ENCODE results near the gene SNAP25.

SNAP25 gene

GRCh38 chr20:10185741-10186558, 32.7 kb upstream of the SNAP25 start:
- H3K36me3 Mint-ChIP-seq (ENCODE audit: insufficient read depth), result no peaks in the 10 kb centered on the region
- no peak overlapping the region for H3K27ac Mint-ChIP-seq (ENCODE audit: low read depth)
- ATAC-seq (replicated peaks; ENCODE audit: extremely low read depth, poor library complexity, severe bottlenecking) (no peak), DNase-seq (ENCODE audit: low spot score in 2 of 2) (no peak)
- H3K27me3 Mint-ChIP-seq, result no peaks in the 10 kb centered on the region
- H3K4me1 Mint-ChIP-seq, result no peaks in the 10 kb centered on the region
- no peak overlapping the region for H3K4me3 Mint-ChIP-seq
- peaks cover 11% of the 10 kb centered on the region for H3K9me3 Mint-ChIP-seq

GRCh38 chr20:10190456-10190855, 28.2 kb upstream of the SNAP25 start:
- ATAC-seq (replicated peaks; ENCODE audit: extremely low read depth, poor library complexity, severe bottlenecking) (no peak), DNase-seq (ENCODE audit: low spot score in 2 of 2) (no peak)
- H3K9me3 Mint-ChIP-seq, result peaks cover 13% of the 10 kb centered on the region
- H3K27me3 Mint-ChIP-seq, result peaks cover 20% of the 10 kb centered on the region
- no peak overlapping the region for H3K27ac Mint-ChIP-seq (ENCODE audit: low read depth)
- no peaks in the 10 kb centered on the region for H3K36me3 Mint-ChIP-seq (ENCODE audit: insufficient read depth)
- no peak overlapping the region for H3K4me3 Mint-ChIP-seq
- no peaks in the 10 kb centered on the region for H3K4me1 Mint-ChIP-seq

- no peaks in the 10 kb centered on the region for H3K36me3 Mint-ChIP-seq (ENCODE audit: insufficient read depth)
- peaks cover 6% of the 10 kb centered on the region for H3K9me3 Mint-ChIP-seq
- DNase-seq (ENCODE audit: low spot score in 2 of 2) (no peak), ATAC-seq (replicated peaks; ENCODE audit: extremely low read depth, poor library complexity, severe bottlenecking) (no peak)
- no peak overlapping the region for H3K27ac Mint-ChIP-seq (ENCODE audit: low read depth)
- no peak overlapping the region for H3K4me3 Mint-ChIP-seq
- no peaks in the 10 kb centered on the region for H3K4me1 Mint-ChIP-seq
- H3K27me3 Mint-ChIP-seq, result peaks cover 21% of the 10 kb centered on the region
Measured at GRCh38 chr20:10192171-10192570, 26.5 kb upstream of the SNAP25 start.

GRCh38 chr20:10194166-10194565, 24.5 kb upstream of the SNAP25 start:
- DNase-seq (ENCODE audit: low spot score in 2 of 2) (no peak), ATAC-seq (replicated peaks; ENCODE audit: extremely low read depth, poor library complexity, severe bottlenecking) (no peak)
- no peaks in the 10 kb centered on the region for H3K4me1 Mint-ChIP-seq
- no peaks in the 10 kb centered on the region for H3K36me3 Mint-ChIP-seq (ENCODE audit: insufficient read depth)
- peaks cover 6% of the 10 kb centered on the region for H3K9me3 Mint-ChIP-seq
- no peak overlapping the region for H3K4me3 Mint-ChIP-seq
- no peak overlapping the region for H3K27ac Mint-ChIP-seq (ENCODE audit: low read depth)
- H3K27me3 Mint-ChIP-seq, result peaks cover 21% of the 10 kb centered on the region

- peaks cover 2% of the 10 kb centered on the region for H3K36me3 Mint-ChIP-seq (ENCODE audit: insufficient read depth)
- DNase-seq (ENCODE audit: low spot score in 2 of 2) (no peak), ATAC-seq (replicated peaks; ENCODE audit: extremely low read depth, poor library complexity, severe bottlenecking) (no peak)
- H3K4me3 Mint-ChIP-seq, result no peak overlapping the region
- no peaks in the 10 kb centered on the region for H3K9me3 Mint-ChIP-seq
- H3K27ac Mint-ChIP-seq (ENCODE audit: low read depth), result no peak overlapping the region
- H3K27me3 Mint-ChIP-seq, result peaks cover 2% of the 10 kb centered on the region
- H3K4me1 Mint-ChIP-seq, result no peaks in the 10 kb centered on the region
Measured at GRCh38 chr20:10200330-10200729, 18.3 kb upstream of the SNAP25 start.

GRCh38 chr20:10201321-10201870, 17.2 kb upstream of the SNAP25 start:
- H3K27ac Mint-ChIP-seq (ENCODE audit: low read depth), result no peak overlapping the region
- no peak overlapping the region for H3K4me3 Mint-ChIP-seq
- ATAC-seq (replicated peaks; ENCODE audit: extremely low read depth, poor library complexity, severe bottlenecking) (no peak), DNase-seq (ENCODE audit: low spot score in 2 of 2) (no peak)
- peaks cover 2% of the 10 kb centered on the region for H3K36me3 Mint-ChIP-seq (ENCODE audit: insufficient read depth)
- no peaks in the 10 kb centered on the region for H3K4me1 Mint-ChIP-seq
- no peaks in the 10 kb centered on the region for H3K9me3 Mint-ChIP-seq
- no peaks in the 10 kb centered on the region for H3K27me3 Mint-ChIP-seq

- Mint-ChIP-seq H3K4me3 (no peak overlapping the region), H3K9me3 (no peaks in the 10 kb centered on the region), H3K27ac (ENCODE audit: low read depth) (no peak overlapping the region), H3K36me3 (ENCODE audit: insufficient read depth) (no peaks in the 10 kb centered on the region), H3K4me1 (no peaks in the 10 kb centered on the region), H3K27me3 (peaks cover 22% of the 10 kb centered on the region)
- DNase-seq (ENCODE audit: low spot score in 2 of 2), result no peak
- no peak for ATAC-seq (replicated peaks; ENCODE audit: extremely low read depth, poor library complexity, severe bottlenecking)
Measured at GRCh38 chr20:10209091-10209490, 9.5 kb upstream of the SNAP25 start.

- H3K27ac Mint-ChIP-seq (ENCODE audit: low read depth), result no peak overlapping the region
Measured at GRCh38 chr20:10213526-10213925, 5.1 kb upstream of the SNAP25 start.

GRCh38 chr20:10216146-10216791, 2.4 kb upstream of the SNAP25 start:
- H3K27me3 Mint-ChIP-seq, result peaks cover 54% of the 10 kb centered on the region

More at GRCh38 chr20:10213526-10213925, 5.1 kb upstream of the SNAP25 start:
- Mint-ChIP-seq H3K4me3 (no peak overlapping the region), H3K9me3 (peaks cover 5% of the 10 kb centered on the region), H3K27me3 (peaks cover 35% of the 10 kb centered on the region), H3K36me3 (ENCODE audit: insufficient read depth) (no peaks in the 10 kb centered on the region), H3K4me1 (peaks cover 7% of the 10 kb centered on the region)
- no peak for ATAC-seq (replicated peaks; ENCODE audit: extremely low read depth, poor library complexity, severe bottlenecking)
- no peak for DNase-seq (ENCODE audit: low spot score in 2 of 2)

GRCh38 chr20:10217721-10218410, 764 bp upstream of the SNAP25 start:
- H3K9me3 Mint-ChIP-seq, result peaks cover 15% of the 10 kb centered on the region
- peaks cover 70% of the 10 kb centered on the region for H3K27me3 Mint-ChIP-seq
- H3K36me3 Mint-ChIP-seq (ENCODE audit: insufficient read depth), result no peaks in the 10 kb centered on the region
- peak overlapping the region; percentile 58 for H3K4me3 Mint-ChIP-seq
- no peak for DNase-seq (ENCODE audit: low spot score in 2 of 2)
- no peak for ATAC-seq (replicated peaks; ENCODE audit: extremely low read depth, poor library complexity, severe bottlenecking)
- H3K27ac Mint-ChIP-seq (ENCODE audit: low read depth), result no peak overlapping the region
- peaks cover 14% of the 10 kb centered on the region for H3K4me1 Mint-ChIP-seq

More at GRCh38 chr20:10216146-10216791, 2.4 kb upstream of the SNAP25 start:
- DNase-seq (ENCODE audit: low spot score in 2 of 2) (no peak), ATAC-seq (replicated peaks; ENCODE audit: extremely low read depth, poor library complexity, severe bottlenecking) (no peak)
- no peaks in the 10 kb centered on the region for H3K36me3 Mint-ChIP-seq (ENCODE audit: insufficient read depth)
- no peak overlapping the region for H3K27ac Mint-ChIP-seq (ENCODE audit: low read depth)
- H3K4me1 Mint-ChIP-seq, result peaks cover 14% of the 10 kb centered on the region
- H3K9me3 Mint-ChIP-seq, result peaks cover 15% of the 10 kb centered on the region
- H3K4me3 Mint-ChIP-seq, result no peak overlapping the region

GRCh38 chr20:10219452-10219791, 792 bp downstream of the SNAP25 start:
- peak overlapping the region; percentile 58 for H3K4me3 Mint-ChIP-seq
- DNase-seq (ENCODE audit: low spot score in 2 of 2) (peak; percentile 44), ATAC-seq (replicated peaks; ENCODE audit: extremely low read depth, poor library complexity, severe bottlenecking) (peak; percentile 77)
- H3K27ac Mint-ChIP-seq (ENCODE audit: low read depth), result no peak overlapping the region
- peaks cover 14% of the 10 kb centered on the region for H3K4me1 Mint-ChIP-seq
- H3K9me3 Mint-ChIP-seq, result peaks cover 15% of the 10 kb centered on the region
- H3K36me3 Mint-ChIP-seq (ENCODE audit: insufficient read depth), result no peaks in the 10 kb centered on the region
- H3K27me3 Mint-ChIP-seq, result peaks cover 78% of the 10 kb centered on the region

- Mint-ChIP-seq H3K9me3 (peaks cover 21% of the 10 kb centered on the region), H3K27ac (ENCODE audit: low read depth) (no peak overlapping the region), H3K4me3 (peak overlapping the region; percentile 43), H3K4me1 (peaks cover 14% of the 10 kb centered on the region), H3K27me3 (peaks cover 86% of the 10 kb centered on the region), H3K36me3 (ENCODE audit: insufficient read depth) (no peaks in the 10 kb centered on the region)
- no peak for ATAC-seq (replicated peaks; ENCODE audit: extremely low read depth, poor library complexity, severe bottlenecking)
- DNase-seq (ENCODE audit: low spot score in 2 of 2), result no peak
Measured at GRCh38 chr20:10219993-10220750, 1.5 kb downstream of the SNAP25 start.
